ENCODE results near the gene NEUROD6.

NEUROD6 gene

GRCh38 chr7:31338706-31339105 is 1.8 kb downstream of the NEUROD6 start:
- in situ Hi-C loops (cut with HindIII; ENCODE audit: low pct_ligation_motif_present, low sequenced_read_pairs) = no loop called here
- no peak overlapping the region for H3K27ac ChIP-seq
- no peak for TF ChIP-seq CTCF (IDR thresholded peaks at IDR 0.05; ENCODE audit: low read depth, low read length, missing control alignments)
- no peaks in the 10 kb centered on the region for H3K36me3 ChIP-seq (replicated peaks)
- peaks cover 15% of the 10 kb centered on the region for H3K27me3 ChIP-seq (replicated peaks)
- no peak for DNase-seq
- no peak overlapping the region for H3K4me3 ChIP-seq (ENCODE audit: low read depth, low read length)

- no peak for DNase-seq
- Histone ChIP-seq H3K27ac (no peak overlapping the region), H3K36me3 (replicated peaks) (no peaks in the 10 kb centered on the region), H3K27me3 (replicated peaks) (peaks cover 15% of the 10 kb centered on the region), H3K4me3 (ENCODE audit: low read depth, low read length) (no peak overlapping the region)
- no peak for TF ChIP-seq CTCF (IDR thresholded peaks at IDR 0.05; ENCODE audit: low read depth, low read length, missing control alignments)
- in situ Hi-C loops (cut with HindIII; ENCODE audit: low pct_ligation_motif_present, low sequenced_read_pairs) = no loop called here
Measured at GRCh38 chr7:31337002-31337565, 3.4 kb downstream of the NEUROD6 start.

DNA sequence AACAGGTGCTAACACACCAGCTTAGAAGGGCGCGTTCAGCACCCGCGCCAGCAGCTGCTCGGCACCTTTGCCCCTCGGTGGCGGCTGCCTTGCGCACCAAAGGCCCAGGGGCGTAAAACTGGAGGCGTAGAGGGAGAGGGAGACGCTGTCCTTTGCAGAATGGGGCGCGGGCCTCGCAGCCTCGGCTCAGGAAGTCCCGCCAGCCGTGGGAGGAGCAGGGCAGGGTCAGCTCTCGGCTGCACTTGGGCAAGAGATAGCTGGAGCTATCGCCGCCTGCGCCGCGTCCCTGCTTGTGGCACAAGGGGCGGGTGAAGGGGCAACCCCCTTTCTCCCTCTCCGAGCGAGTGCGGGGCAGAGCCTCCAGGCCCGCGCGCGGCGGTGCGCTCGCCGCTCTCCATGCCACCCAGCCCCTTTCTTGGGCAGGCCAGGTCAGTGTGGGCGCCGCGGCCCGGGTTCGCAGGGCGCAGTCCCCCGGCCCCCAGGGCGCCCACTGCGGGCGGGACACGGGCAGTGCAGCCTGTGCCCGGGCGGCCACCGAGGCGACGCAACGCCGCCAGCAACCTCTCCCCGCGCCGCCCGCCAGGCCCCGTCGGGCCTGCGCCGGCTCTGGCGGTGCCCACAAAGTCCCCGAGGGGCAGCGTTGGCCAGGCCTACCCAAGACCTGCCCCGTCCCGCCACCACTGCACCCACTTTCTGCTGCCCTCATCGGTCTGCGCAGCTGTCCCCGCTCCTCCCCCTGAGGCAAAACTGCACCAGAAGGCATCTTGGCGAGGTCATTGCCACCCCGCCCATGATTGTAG is 4.1 kb downstream of the NEUROD6 start:
- Histone ChIP-seq H3K27ac (no peak overlapping the region), H3K4me3 (ENCODE audit: low read depth, low read length) (no peak overlapping the region), H3K36me3 (replicated peaks) (no peaks in the 10 kb centered on the region), H3K27me3 (replicated peaks) (peaks cover 15% of the 10 kb centered on the region)
- DNase-seq = no peak
- in situ Hi-C loops (cut with HindIII; ENCODE audit: low pct_ligation_motif_present, low sequenced_read_pairs) = no loop called here
- TF ChIP-seq CTCF (IDR thresholded peaks at IDR 0.05; ENCODE audit: low read depth, low read length, missing control alignments) = no peak

DNA sequence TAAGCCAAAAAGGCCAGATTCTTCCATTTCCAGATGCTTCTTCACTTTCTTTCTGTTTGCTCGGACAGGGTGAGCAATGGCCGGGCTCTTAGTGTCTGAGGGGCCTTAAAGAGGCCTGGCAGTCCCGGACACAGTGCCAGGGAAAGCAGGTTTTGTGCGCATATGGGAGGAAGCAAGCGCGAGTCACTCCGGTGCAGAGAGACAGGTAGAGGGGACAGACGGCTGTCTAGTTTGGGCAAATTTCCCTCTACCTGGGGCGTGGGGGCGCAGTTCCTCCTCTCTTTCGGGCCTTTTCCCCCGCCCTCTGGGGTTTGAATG is 4.7 kb downstream of the NEUROD6 start:
- no peak overlapping the region for H3K27ac ChIP-seq
- TF ChIP-seq CTCF (IDR thresholded peaks at IDR 0.05; ENCODE audit: low read depth, low read length, missing control alignments) = no peak
- H3K36me3 ChIP-seq (replicated peaks) = no peaks in the 10 kb centered on the region
- in situ Hi-C loops (cut with HindIII; ENCODE audit: low pct_ligation_motif_present, low sequenced_read_pairs) = no loop called here
- peaks cover 15% of the 10 kb centered on the region for H3K27me3 ChIP-seq (replicated peaks)
- no peak for DNase-seq
- no peak overlapping the region for H3K4me3 ChIP-seq (ENCODE audit: low read depth, low read length)

- Histone ChIP-seq H3K27ac (no peak overlapping the region), H3K27me3 (replicated peaks) (peaks cover 15% of the 10 kb centered on the region), H3K4me3 (ENCODE audit: low read depth, low read length) (no peak overlapping the region), H3K36me3 (replicated peaks) (no peaks in the 10 kb centered on the region)
- no peak for DNase-seq
- TF ChIP-seq CTCF (IDR thresholded peaks at IDR 0.05; ENCODE audit: low read depth, low read length, missing control alignments) = no peak
- in situ Hi-C loops (cut with HindIII; ENCODE audit: low pct_ligation_motif_present, low sequenced_read_pairs) = no loop called here
Measured at GRCh38 chr7:31335161-31335856, 5.2 kb downstream of the NEUROD6 start.
